Heart left ventricle (tissue), 16 donors: ENCODE results near the gene TRIM31. TPM values are rescaled to one million over a fixed set of nuclear protein-coding genes. Genes with fewer than 3 reads are reported as not detected.
A peak's percentile ranks its signal among the peaks of the same experiment; 100 is the strongest.

Experiments
- ATAC-seq, 4 donors: fragments of 200-7000 bp; cut with Tn5 transposase; one replicate each; pipeline ENCODE4 v1.9.1; 2020 to 2022; ENCODE audit warnings: moderate library complexity in 4 of 4, mild to moderate bottlenecking in 3 of 4, moderate number of reproducible peaks in 1 of 4
- DNase-seq, 5 donors: peaks; one replicate each; pipeline ENCODE4 v3.0.0-alpha.2; 2020
- H3K27ac ChIP-seq, 12 donors: fragments of 200-600 bp; sonication (generic) in 4 of 12; one replicate each; pipeline versions ENCODE4 v1.5.0 to v1.8.0; 2016 to 2022; ENCODE audit warnings: mild to moderate bottlenecking in 2 of 12
- H3K27me3 ChIP-seq, 9 donors: fragments of 200-600 bp; sonication (generic) in 2 of 9; one replicate each; pipeline versions ENCODE4 v1.5.1 to v1.8.0; 2016 to 2022; ENCODE audit warnings: mild to moderate bottlenecking in 3 of 9
- H3K36me3 ChIP-seq, 9 donors: fragments of 200-600 bp; sonication (generic) in 2 of 9; one replicate each; pipeline versions ENCODE4 v1.5.0 to v1.8.0; 2018 to 2022; ENCODE audit warnings: mild to moderate bottlenecking in 2 of 9
- H3K4me1 ChIP-seq, 12 donors: fragments of 200-600 bp; sonication (generic) in 4 of 12; one replicate each; pipeline versions ENCODE4 v1.5.0 to v1.8.0; 2016 to 2022; ENCODE audit warnings: mild to moderate bottlenecking in 3 of 12
- H3K4me3 ChIP-seq, 12 donors: fragments of 200-600 bp; sonication (generic) in 4 of 12; one replicate each; pipeline versions ENCODE4 v1.5.0 to v1.8.0; 2017 to 2022; ENCODE audit warnings: mild to moderate bottlenecking in 9 of 12, moderate library complexity in 4 of 12
- H3K9me3 ChIP-seq, 12 donors: fragments of 200-600 bp; sonication (generic) in 4 of 12; one replicate each; pipeline versions ENCODE4 v1.5.0 to v1.8.0; 2016 to 2022; ENCODE audit warnings: mild to moderate bottlenecking in 1 of 12
- POLR2A ChIP-seq, 2 donors: fragments of 450-650 bp; IDR thresholded peaks; one replicate each; pipeline ENCODE4 v1.6.1; 2017; ENCODE audit warnings: antibody characterized with exemption in 2 of 2, mild to moderate bottlenecking in 2 of 2, moderate library complexity in 2 of 2
- WGBS, 4 donors: extraction: QIAGEN DNeasy Blood & Tissue Kit in 2 of 4; methylation state at CpG; one replicate each; pipeline versions ENCODE4 v1.1.5 to v1.1.7; 2013 to 2018; 5-methylcytosine and 5-hydroxymethylcytosine counted together
- intact Hi-C, 10 donors: fragments of 100-400 bp; cut with DNase I; formaldehyde crosslinking; loops; one replicate each; pipeline versions ENCODE4 v1.11.1 to v1.14.2; 2022
- polyA plus RNA-seq, 2 donors: library from polyadenylated mRNA; stranded (reverse); fragments of 200-250 nt; gene quantifications; one replicate each; pipeline ENCODE4 v1.2.3, GENCODE V29; 2013
- total RNA-seq, 9 donors: library from RNA; depleted of rRNA in 2 of 9; stranded (reverse); fragments of >200 nt in 2 of 9; fragmentation: NEBNext Ultra II Directional in 3 of 9; extraction: Animal tissue kit (Norgen Biotek cat#: 25700) in 3 of 9; gene quantifications; one replicate each; pipeline versions ENCODE4 v1.1.0 to v1.2.4, GENCODE V29; 2016 to 2023
- TF ChIP-seq, protein P1 (sequence below), 12 donors: fragments of 200-600 bp; sonication (generic) in 4 of 12; IDR thresholded peaks; one replicate each; pipeline versions ENCODE4 v1.5.0 to v1.8.0; 2018 to 2022; ENCODE audit warnings: antibody characterized with exemption in 12 of 12, mild to moderate bottlenecking in 5 of 12
- donor health status: ischemic (EF 13 %, LVEDD 7.1; RV severe dilation, severe dysfunction).
- donor health status: healthy with polysubstance abuse.
- donor health status: DM: no; HTN: yes; CAD: no.
- donor health status: DM: no; HTN: no; CAD: no.
- donor health status: ischemic (EF 25% LVEDD 6.9; RV normal size, moderate dysfunction).
- donor health status: ischemic (EF 25% LVEDD 5.7; RV mildly dilated, moderate dysfunction).
- donor health status: healthy.
- donor health status: DM: yes; HTN: yes; CAD: no.
- donor health status: ischemic (EF 35%, LVEDD 5.7; RV mildly dilated, moderate dysfunction).
- donor health status: nonischemic (EF 11% LVEDD 7.7; RV severe dilation, severe dysfunction).
- donor health status: DM: yes; HTN: yes; CAD: no.
- donor health status: PGD.
- donor health status: ischemic (EF 29% LVEDD 5.4; RV normal size, mild dysfunction).
- donor health status: nonischemic (EF 23%, LVEDD 6.1; RV moderate dilation, normal function).

The TRIM31 gene
- total and polyA plus RNA-seq, 11 donors = not detected

DNA sequence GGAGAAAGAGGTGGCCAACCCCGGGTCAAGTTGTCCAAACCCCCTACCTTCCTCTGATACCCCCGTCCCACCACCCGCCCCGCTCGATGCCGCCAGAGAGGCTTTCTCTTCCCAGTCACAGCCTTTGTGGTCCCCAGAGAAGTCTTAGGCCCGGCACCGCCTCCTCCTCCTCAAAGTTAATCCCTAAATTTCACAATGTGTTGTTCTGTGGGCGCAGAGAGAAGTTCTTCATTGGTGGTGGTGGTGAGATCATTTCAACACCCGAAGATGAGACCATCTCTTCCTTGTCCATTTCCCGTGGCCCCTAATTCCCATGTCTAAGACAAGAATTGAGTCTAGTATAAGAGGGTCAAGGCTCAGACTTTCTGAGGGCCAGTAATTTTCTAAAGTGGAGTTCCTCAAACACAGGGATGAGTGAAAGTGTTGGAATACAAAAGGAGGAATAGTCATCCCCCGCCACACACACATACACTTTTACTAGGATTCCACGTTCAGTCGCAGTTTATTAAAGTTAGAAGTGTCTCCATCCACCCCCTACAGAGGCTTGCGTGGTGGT lies 10.4 kb downstream of the TRIM31 start:
- H3K27me3 ChIP-seq = peaks cover 0 to 49% (median 35%) of the 10 kb centered on the region in 9 donors
- DNase-seq (peak in 2 of 5 donors; percentile 32 to 68), ATAC-seq (peak in 3 of 4 donors; percentile 3 to 16 (median 8))
- H3K4me1 ChIP-seq = peaks cover 0 to 38% (median 28%) of the 10 kb centered on the region in 12 donors
- peak overlapping the region in 11 of 12 donors; percentile 14 to 60 (median 51) for H3K4me3 ChIP-seq
- no peaks in the 10 kb centered on the region for H3K9me3 ChIP-seq
- intact Hi-C loops = loop anchor here (2.0 to 5.0 kb wide), 8 partner anchors 26 to 70 kb away; partner anchors contain the start of genes PPP1R11 (in 6 of the 10) and POLR1H (in 1 of the 10)
- H3K27ac ChIP-seq = peak overlapping the region in 11 of 12 donors; percentile 49 to 81 (median 62)
- WGBS, 4 donors = 41 to 52% (median 45%) methylated on average over 15 of the region's 15 CpGs
- H3K36me3 ChIP-seq = no peaks in the 10 kb centered on the region
- no peak for TF ChIP-seq POLR2A (IDR thresholded peaks at IDR 0.05)
- TF ChIP-seq, protein P1, sequence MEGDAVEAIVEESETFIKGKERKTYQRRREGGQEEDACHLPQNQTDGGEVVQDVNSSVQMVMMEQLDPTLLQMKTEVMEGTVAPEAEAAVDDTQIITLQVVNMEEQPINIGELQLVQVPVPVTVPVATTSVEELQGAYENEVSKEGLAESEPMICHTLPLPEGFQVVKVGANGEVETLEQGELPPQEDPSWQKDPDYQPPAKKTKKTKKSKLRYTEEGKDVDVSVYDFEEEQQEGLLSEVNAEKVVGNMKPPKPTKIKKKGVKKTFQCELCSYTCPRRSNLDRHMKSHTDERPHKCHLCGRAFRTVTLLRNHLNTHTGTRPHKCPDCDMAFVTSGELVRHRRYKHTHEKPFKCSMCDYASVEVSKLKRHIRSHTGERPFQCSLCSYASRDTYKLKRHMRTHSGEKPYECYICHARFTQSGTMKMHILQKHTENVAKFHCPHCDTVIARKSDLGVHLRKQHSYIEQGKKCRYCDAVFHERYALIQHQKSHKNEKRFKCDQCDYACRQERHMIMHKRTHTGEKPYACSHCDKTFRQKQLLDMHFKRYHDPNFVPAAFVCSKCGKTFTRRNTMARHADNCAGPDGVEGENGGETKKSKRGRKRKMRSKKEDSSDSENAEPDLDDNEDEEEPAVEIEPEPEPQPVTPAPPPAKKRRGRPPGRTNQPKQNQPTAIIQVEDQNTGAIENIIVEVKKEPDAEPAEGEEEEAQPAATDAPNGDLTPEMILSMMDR (IDR thresholded peaks at IDR 0.05) = no peak

DNA sequence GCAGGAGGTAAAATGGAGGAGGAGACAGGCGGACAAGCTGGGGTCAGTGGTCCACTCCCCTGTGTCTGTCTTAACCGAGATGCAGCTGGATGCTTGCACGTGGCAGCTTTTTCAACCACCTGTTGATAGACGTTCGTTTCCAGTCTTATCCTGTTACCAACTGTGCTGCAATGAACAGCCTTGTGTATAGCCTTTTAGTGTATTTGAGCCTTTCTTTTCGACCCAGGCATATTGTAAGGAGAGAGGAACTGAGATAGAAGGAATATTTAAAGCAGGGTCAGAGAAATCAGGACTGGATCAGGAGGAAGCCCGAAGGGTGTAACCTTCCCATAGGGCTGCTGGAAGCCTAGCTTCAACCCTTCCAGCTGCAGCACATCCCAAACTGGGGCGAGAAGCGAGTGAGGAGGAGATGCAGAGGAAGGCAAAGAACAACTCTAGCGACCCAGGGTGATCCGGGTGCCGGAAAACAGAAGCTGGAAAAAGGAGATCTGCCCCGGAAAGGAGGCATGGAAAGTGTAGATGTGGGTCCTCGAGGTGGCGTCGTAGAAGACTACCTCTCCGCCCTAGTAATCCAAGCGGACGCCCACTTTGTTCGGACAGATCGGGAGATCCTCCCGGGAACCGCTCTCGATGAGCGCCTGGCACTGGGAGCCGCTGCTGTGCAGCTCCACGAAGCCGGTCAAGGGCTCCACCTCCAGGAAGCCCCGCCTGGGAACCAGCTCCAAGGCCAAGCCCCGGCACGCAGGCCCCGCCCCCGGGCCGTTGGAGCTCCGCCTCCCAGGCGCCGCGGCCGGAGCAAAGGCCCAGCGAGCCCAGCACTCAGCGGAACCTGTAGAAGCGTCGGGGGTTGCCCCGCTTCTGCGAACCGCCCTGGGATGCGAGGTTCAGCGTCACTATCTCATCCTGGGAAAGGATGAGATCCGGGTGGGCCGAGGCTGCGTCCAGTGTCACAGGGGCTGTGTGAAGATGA lies 11.2 kb downstream of the TRIM31 start:
- ATAC-seq = peak; percentile 90 to 96 (median 96)
- H3K36me3 ChIP-seq = no peaks in the 10 kb centered on the region
- peak; percentile 93 to 96 (median 94) for DNase-seq
- H3K4me1 ChIP-seq = peaks cover 0 to 38% (median 28%) of the 10 kb centered on the region in 12 donors
- no peaks in the 10 kb centered on the region for H3K9me3 ChIP-seq
- peaks cover 0 to 57% (median 35%) of the 10 kb centered on the region in 9 donors for H3K27me3 ChIP-seq
- H3K27ac ChIP-seq = peak overlapping the region in 11 of 12 donors; percentile 49 to 81 (median 65)
- intact Hi-C loops = loop anchor here (2.0 to 5.0 kb wide), 8 partner anchors 27 to 71 kb away; partner anchors contain the start of genes PPP1R11 (in 7 of the 10) and POLR1H (in 1 of the 10)
- TF ChIP-seq POLR2A (IDR thresholded peaks at IDR 0.05) = peak in 1 of 2 donors; percentile 68
- TF ChIP-seq, protein P1 (IDR thresholded peaks at IDR 0.05) = peak in 4 of 12 donors; percentile 9 to 41 (median 30)
- H3K4me3 ChIP-seq = peak overlapping the region; percentile 14 to 60 (median 49)
- WGBS, 4 donors = 2 to 3% (median 3%) methylated on average over 38 to 51 of the region's 51 CpGs

DNA sequence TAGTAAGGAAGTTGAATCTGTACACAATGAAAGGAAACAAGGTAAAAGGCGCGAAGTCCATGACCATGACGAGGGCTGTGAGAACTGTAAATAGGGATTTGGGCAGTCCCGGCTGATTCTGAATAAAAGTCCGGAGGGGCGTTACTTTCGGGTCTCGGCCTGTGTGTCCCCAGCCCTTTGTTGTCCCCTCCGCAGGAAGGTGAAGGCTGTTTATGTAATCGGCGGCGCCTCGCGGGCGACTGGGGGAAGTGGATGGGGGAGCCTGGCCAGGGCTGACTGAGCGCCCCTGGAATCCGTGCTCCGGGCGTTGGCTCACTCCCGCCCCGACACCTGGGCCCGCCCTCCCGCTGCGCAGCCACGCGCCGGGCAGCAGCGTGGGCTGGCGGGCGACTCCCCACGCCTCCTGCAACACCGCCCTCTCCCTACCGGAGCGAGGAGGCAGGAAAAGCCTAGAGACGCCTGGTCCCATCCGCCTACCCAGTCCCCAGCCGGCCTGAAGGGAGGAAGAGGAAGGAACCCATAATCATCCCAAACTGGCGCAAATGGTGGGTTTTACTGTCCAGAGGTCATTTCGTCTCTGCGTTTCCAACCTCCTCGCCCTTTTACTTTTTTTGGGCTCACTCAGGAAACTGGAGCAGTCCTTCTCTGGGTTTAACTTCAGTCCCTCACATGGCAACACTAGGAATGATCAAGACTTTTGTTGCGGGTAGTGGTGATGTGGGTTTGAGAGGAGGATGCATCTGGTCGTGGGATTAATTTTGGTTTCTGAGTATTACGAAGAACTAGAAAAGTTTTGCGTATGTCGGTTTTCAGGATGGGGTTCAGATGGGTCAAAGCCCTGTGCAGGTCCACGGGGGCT lies 12.1 kb downstream of the TRIM31 start:
- Histone ChIP-seq H3K9me3 (no peaks in the 10 kb centered on the region), H3K27ac (peak overlapping the region in 10 of 12 donors; percentile 49 to 81 (median 62)), H3K27me3 (peaks cover 0 to 60% (median 35%) of the 10 kb centered on the region in 9 donors), H3K4me3 (peak overlapping the region in 11 of 12 donors; percentile 14 to 60 (median 51)), H3K36me3 (no peaks in the 10 kb centered on the region), H3K4me1 (peaks cover 0 to 38% (median 28%) of the 10 kb centered on the region in 12 donors)
- no peak for TF ChIP-seq POLR2A (IDR thresholded peaks at IDR 0.05)
- TF ChIP-seq, protein P1 (IDR thresholded peaks at IDR 0.05) = peak in 2 of 12 donors; percentile 17 to 23
- DNase-seq = peak; percentile 35 to 70 (median 54)
- intact Hi-C loops = loop anchor here in 7 of 10 donors (2.0 to 5.0 kb wide), 4 partner anchors 34 to 71 kb away; partner anchors contain the start of genes PPP1R11 (in 6 of the 7) and POLR1H (in 1 of the 7)
- WGBS, 4 donors = 2 to 6% (median 4%) methylated on average over 30 to 47 of the region's 47 CpGs
- ATAC-seq = peak in 3 of 4 donors; percentile 40 to 68 (median 43)
